ENCODE results near the gene SYTL5.

SYTL5 gene

GRCh38 chrX:38036466-38036865 is 30.1 kb downstream of the SYTL5 start:
- no peak for DNase-seq

- no peak for DNase-seq
Observed at GRCh38 chrX:38038501-38038900, 32.1 kb downstream of the SYTL5 start.

GRCh38 chrX:38041237-38041636 is 34.9 kb downstream of the SYTL5 start:
- no peak for DNase-seq

GRCh38 chrX:38044701-38045100 is 38.3 kb downstream of the SYTL5 start:
- DNase-seq = no peak

GRCh38 chrX:38045538-38046096 is 39.3 kb downstream of the SYTL5 start:
- DNase-seq = no peak

- DNase-seq = no peak
Observed at GRCh38 chrX:38048886-38049285, 42.5 kb downstream of the SYTL5 start.

- DNase-seq = no peak
Observed at GRCh38 chrX:38050806-38051205, 44.5 kb downstream of the SYTL5 start.

GRCh38 chrX:38052096-38052495 is 45.7 kb downstream of the SYTL5 start:
- no peak for DNase-seq

- no peak for DNase-seq
Observed at GRCh38 chrX:38055170-38055847, 49.0 kb downstream of the SYTL5 start.

- DNase-seq = no peak
Observed at GRCh38 chrX:38060331-38060878, 54.1 kb downstream of the SYTL5 start.

- no peak for DNase-seq
Observed at GRCh38 chrX:38061335-38061734, 55.0 kb downstream of the SYTL5 start.

GRCh38 chrX:38066934-38067333 is 60.6 kb downstream of the SYTL5 start:
- no peak for DNase-seq

GRCh38 chrX:38069273-38069672 is 62.9 kb downstream of the SYTL5 start:
- DNase-seq = no peak

GRCh38 chrX:38069991-38070390 is 63.6 kb downstream of the SYTL5 start:
- no peak for DNase-seq

GRCh38 chrX:38079463-38079862 is 73.1 kb downstream of the SYTL5 start:
- no peak for DNase-seq

GRCh38 chrX:38080808-38081207 is 74.5 kb downstream of the SYTL5 start:
- no peak for DNase-seq

- DNase-seq = no peak
Observed at GRCh38 chrX:38081909-38082308, 75.6 kb downstream of the SYTL5 start.

GRCh38 chrX:38082309-38082708 is 76.0 kb downstream of the SYTL5 start:
- no peak for DNase-seq

GRCh38 chrX:38085813-38086212 is 79.5 kb downstream of the SYTL5 start:
- DNase-seq = no peak

- no peak for DNase-seq
Observed at GRCh38 chrX:38086451-38087215, 80.3 kb downstream of the SYTL5 start.

- DNase-seq = no peak
Observed at GRCh38 chrX:38087594-38087993, 81.2 kb downstream of the SYTL5 start.

GRCh38 chrX:38089173-38089982 is 83.0 kb downstream of the SYTL5 start:
- no peak for DNase-seq

GRCh38 chrX:38095971-38096529 is 89.7 kb downstream of the SYTL5 start:
- DNase-seq = no peak
